ENCODE results near the gene MRPL53. TPM values are rescaled to one million over a fixed set of nuclear protein-coding genes. Genes with fewer than 3 reads are reported as not detected.
A peak's percentile ranks its signal among the peaks of the same experiment; 100 is the strongest.

MRPL53 gene
- total RNA-seq, 1 experiment from 2014 or later: 65.4 TPM

- peak; percentile 65 for TF ChIP-seq ZBTB33 (IDR thresholded peaks at IDR 0.05; ENCODE audit: extremely low read depth, insufficient replicate concordance, low read length)
- TF ChIP-seq, protein P1, sequence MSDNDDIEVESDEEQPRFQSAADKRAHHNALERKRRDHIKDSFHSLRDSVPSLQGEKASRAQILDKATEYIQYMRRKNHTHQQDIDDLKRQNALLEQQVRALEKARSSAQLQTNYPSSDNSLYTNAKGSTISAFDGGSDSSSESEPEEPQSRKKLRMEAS (IDR thresholded peaks at IDR 0.05): peak; percentile 86
- TF ChIP-seq ZFX (IDR thresholded peaks at IDR 0.05): peak; percentile 93
Observed at GRCh38 chr2:74472086-74472944, at the start of gene MRPL53 (continued).

DNA sequence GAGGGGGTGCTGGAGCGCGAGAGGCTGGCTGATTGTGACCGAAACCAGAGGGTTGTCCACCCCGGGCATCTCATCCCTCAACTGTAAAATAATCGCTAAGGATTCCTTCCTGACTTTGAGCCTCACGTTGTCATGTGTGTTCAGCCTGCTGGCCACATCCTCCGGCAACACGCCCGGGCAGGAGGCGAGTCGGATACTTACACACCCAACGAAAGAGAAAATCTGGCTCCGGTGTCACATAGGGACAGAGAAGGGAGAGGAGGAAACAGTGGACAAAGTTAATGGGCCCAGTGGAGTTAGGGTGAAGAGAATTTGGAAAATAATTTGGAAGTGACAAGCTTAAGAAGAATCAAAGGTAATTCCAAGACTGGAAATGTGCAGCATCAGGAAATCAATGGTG, 44.2 kb upstream of the MRPL53 start:
- BruUV-seq (replicated peaks): no TSS peak
- DNase-seq (ENCODE audit: low read depth, low spot score) (no peak), ATAC-seq (no peak)
- Histone ChIP-seq H3K4me1 (ENCODE audit: control insufficient read depth in 1 of 2, insufficient read depth in 2 of 2, low read length in 2 of 2) (no peaks in the 10 kb centered on the region), H3K9me3 (ENCODE audit: control insufficient read depth in 1 of 2, insufficient read depth in 1 of 2, low read depth in 1 of 2, low read length in 2 of 2) (no peaks in the 10 kb centered on the region), H4K20me1 (ENCODE audit: insufficient read depth) (no peaks in the 10 kb centered on the region), H3K27ac (ENCODE audit: low read depth, low read length) (no peak overlapping the region), H3K4me2 (ENCODE audit: low read length) (no peak overlapping the region), H3K4me3 (replicated peaks in 1 of 2; ENCODE audit: low read depth in 1 of 2, low read length in 2 of 2) (no peak overlapping the region), H2AFZ (ENCODE audit: low read depth, low read length, poor library complexity, severe bottlenecking) (no peak overlapping the region), H3K36me3 (ENCODE audit: control insufficient read depth in 1 of 2, insufficient read depth in 2 of 2, low read length in 2 of 2) (no peaks in the 10 kb centered on the region), H3K9ac (ENCODE audit: low read length) (no peak overlapping the region), H3K27me3 (ENCODE audit: insufficient read depth, low read length) (no peaks in the 10 kb centered on the region), H3K9me2 (ENCODE audit: insufficient read depth) (no peaks in the 10 kb centered on the region), H3K79me2 (ENCODE audit: insufficient read depth, low read length) (no peaks in the 10 kb centered on the region)
- ChIA-PET CTCF (no interaction called here), POLR2A (no interaction called here), RAD21 (ENCODE audit: low non-redundant PET in 1 of 2, low total read pairs in 2 of 2, uncharacterized antibody in 2 of 2, unreplicated experiment in 2 of 2) (no interaction called here)
- intact Hi-C loops (cut with micrococcal nuclease): no loop called here
- TF ChIP-seq ZFX (IDR thresholded peaks at IDR 0.05): no peak
- no peak for TF ChIP-seq ELF1 (IDR thresholded peaks at IDR 0.05; ENCODE audit: borderline replicate concordance, low read depth)
- no peak for TF ChIP-seq RAD21 (IDR thresholded peaks at IDR 0.05; ENCODE audit: low read depth)
- no peak for TF ChIP-seq ATF3 (IDR thresholded peaks at IDR 0.05)
- no peak for TF ChIP-seq YY1 (IDR thresholded peaks at IDR 0.05; ENCODE audit: extremely low read depth, insufficient replicate concordance, low read depth, low read length)
- TF ChIP-seq SP1 (IDR thresholded peaks at IDR 0.05; ENCODE audit: low read depth): no peak
- TF ChIP-seq JUND (IDR thresholded peaks at IDR 0.05): no peak
- no peak for TF ChIP-seq CTCF (IDR thresholded peaks at IDR 0.05 in 2 of 3, conservative IDR thresholded peaks at IDR 0.05 in 1 of 3; ENCODE audit: borderline replicate concordance in 1 of 3, insufficient read depth in 1 of 3, low read depth in 2 of 3, low read length in 2 of 3)
- TF ChIP-seq CEBPB (IDR thresholded peaks at IDR 0.05; ENCODE audit: low read depth): no peak
- TF ChIP-seq SIN3A (IDR thresholded peaks at IDR 0.05; ENCODE audit: low read depth): no peak
- no peak for TF ChIP-seq TCF7L2 (IDR thresholded peaks at IDR 0.05; ENCODE audit: borderline replicate concordance, extremely low read depth, insufficient read depth, insufficient read length)
- no peak for TF ChIP-seq ZBTB33 (IDR thresholded peaks at IDR 0.05; ENCODE audit: extremely low read depth, insufficient replicate concordance, low read length)
